CD4-positive, CD25-positive, alpha-beta regulatory T cell (primary cell): ENCODE results near the gene OPRD1. TPM values are rescaled to one million over a fixed set of nuclear protein-coding genes. Genes with fewer than 3 reads are reported as not detected.

Experiments
- ATAC-seq, 2 donors: fragments of 150-1000 bp; cut with Tn5 transposase; one replicate each; pipeline ENCODE4 v1.10.0; 2021; ENCODE audit warnings: low read depth in 2 of 2, moderate number of reproducible peaks in 2 of 2, moderate library complexity in 1 of 2
- DNase-seq, 3 donors: peaks; one replicate each; pipeline versions ENCODE4 v3.0.0 to v3.0.0-alpha.2; 2012 to 2022; ENCODE audit warnings: mixed read lengths in 1 of 3
- H3K27ac ChIP-seq: one replicate; pipeline ENCODE4 v1.7.0; 2013; ENCODE audit warnings: mild to moderate bottlenecking, low read length; ENCODE audit not compliant: insufficient read depth, poor library complexity, severe bottlenecking
- H3K27me3 ChIP-seq: one replicate; pipeline ENCODE4 v1.7.0; 2013; ENCODE audit warnings: low read length; ENCODE audit not compliant: control insufficient read depth, insufficient read depth
- H3K36me3 ChIP-seq: one replicate; pipeline ENCODE4 v1.7.0; 2013; ENCODE audit warnings: mild to moderate bottlenecking, low read length, moderate library complexity; ENCODE audit not compliant: control insufficient read depth, insufficient read depth
- H3K4me1 ChIP-seq: 2 replicates; pipeline ENCODE4 v1.7.0; 2013; ENCODE audit warnings: mild to moderate bottlenecking, low read length; ENCODE audit not compliant: insufficient read depth, control insufficient read depth, poor library complexity, severe bottlenecking
- H3K4me3 ChIP-seq: one replicate; pipeline ENCODE4 v1.7.0; 2013; ENCODE audit warnings: low read depth, mild to moderate bottlenecking, low read length, moderate library complexity
- H3K9me3 ChIP-seq, 2 experiments: 1 replicate in 1 of 2; 2 replicates in 1 of 2; pipeline ENCODE4 v1.7.0; 2013; ENCODE audit warnings: low read length in 2 of 2, mild to moderate bottlenecking in 1 of 2, moderate library complexity in 1 of 2; ENCODE audit not compliant: control insufficient read depth in 2 of 2
- H3K27ac Mint-ChIP-seq, 3 donors: one replicate each; pipeline ENCODE4 v1.8.0; 2020 to 2022; ENCODE audit warnings: mild to moderate bottlenecking in 3 of 3, mixed read lengths in 3 of 3, moderate library complexity in 2 of 3
- H3K27me3 Mint-ChIP-seq: one replicate; pipeline ENCODE4 v1.8.0; 2022; ENCODE audit warnings: mild to moderate bottlenecking, mixed read lengths
- H3K36me3 Mint-ChIP-seq: one replicate; pipeline ENCODE4 v1.8.0; 2020; ENCODE audit warnings: mixed read lengths
- H3K4me1 Mint-ChIP-seq, 4 donors: one replicate each; pipeline ENCODE4 v1.8.0; 2020 to 2022; ENCODE audit warnings: mixed read lengths in 4 of 4, mild to moderate bottlenecking in 1 of 4
- H3K4me3 Mint-ChIP-seq, 4 donors: one replicate each; pipeline ENCODE4 v1.8.0; 2020 to 2022; ENCODE audit warnings: mild to moderate bottlenecking in 4 of 4, mixed read lengths in 4 of 4, moderate library complexity in 3 of 4
- H3K9me3 Mint-ChIP-seq, 7 donors: one replicate each; pipeline ENCODE4 v1.8.0; 2020 to 2022; ENCODE audit warnings: mixed read lengths in 7 of 7, mild to moderate bottlenecking in 3 of 7, moderate library complexity in 2 of 7
- polyA plus RNA-seq, 4 donors: library from polyadenylated mRNA; unstranded; fragments of 300-500 nt; fragmentation: Illumina TruSeq; gene quantifications; one replicate each; pipeline ENCODE4 v1.2.3, GENCODE V29; 2021
- total RNA-seq: library from RNA; stranded (reverse); gene quantifications from one replicate; pipeline ENCODE4 v1.2.3, GENCODE V29; 2022

Gene OPRD1
- total and polyA plus RNA-seq, 5 donors from 2014 or later = 0.02 TPM; not detected in 4

DNA sequence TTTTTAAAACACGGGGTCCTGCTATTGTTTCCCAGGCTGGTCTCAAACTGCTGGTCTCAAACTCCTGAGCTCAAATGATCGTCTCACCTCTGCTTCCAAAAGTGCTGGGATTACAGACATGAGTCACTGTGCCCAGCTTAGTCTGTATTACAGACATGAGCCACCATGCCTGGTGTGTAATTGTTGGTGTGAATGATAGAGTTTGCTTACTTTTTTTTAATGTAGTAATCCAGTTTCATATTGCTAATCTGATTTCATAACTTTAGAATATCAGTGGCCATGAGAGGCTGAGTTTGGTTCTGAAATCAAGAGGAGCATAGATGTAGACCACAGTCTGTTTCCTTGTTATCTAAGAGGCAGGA lies 105.8 kb downstream of the OPRD1 start:
- ATAC-seq (no peak), DNase-seq (peak in 1 of 3 donors; percentile 37)
- Histone ChIP-seq H3K36me3 (peaks cover 11% of the 10 kb centered on the region), H3K9me3 (no peaks in the 10 kb centered on the region), H3K4me3 (peak overlapping the region; percentile 67), H3K27me3 (no peaks in the 10 kb centered on the region), H3K27ac (peak overlapping the region; percentile 48), H3K4me1 (peaks cover 76% of the 10 kb centered on the region)
- Mint-ChIP-seq H3K36me3 (peaks cover 21% of the 10 kb centered on the region), H3K9me3 (no peaks in the 10 kb centered on the region), H3K27ac (peak overlapping the region; percentile 79 to 99 (median 95)), H3K4me1 (peaks cover 36 to 75% (median 63%) of the 10 kb centered on the region in 4 donors), H3K4me3 (peak overlapping the region; percentile 99 to 100 (median 100)), H3K27me3 (no peaks in the 10 kb centered on the region)

Other genes with a start within 250 kb of the OPRD1 start
- not detected for gene RAB42, start 219.9 kb upstream of the OPRD1 start, total RNA-seq
- gene RAB42, start 219.9 kb upstream of the OPRD1 start, polyA plus RNA-seq = not detected
- 20.7 TPM for gene TAF12, start 169.1 kb upstream of the OPRD1 start, total RNA-seq
- 10 to 100 TPM; 44.7 to 52.0 (median 48.9) TPM for gene TAF12, start 169.1 kb upstream of the OPRD1 start, polyA plus RNA-seq
- gene RNU11, start 163.6 kb upstream of the OPRD1 start, total RNA-seq = not detected
- not detected for gene RNU11, start 163.6 kb upstream of the OPRD1 start, polyA plus RNA-seq
- 14.7 TPM for gene GMEB1, start 143.4 kb upstream of the OPRD1 start, total RNA-seq
- 10 to 100 TPM; 14.8 to 18.1 (median 16.9) TPM for gene GMEB1, start 143.4 kb upstream of the OPRD1 start, polyA plus RNA-seq
- 81.9 TPM for gene YTHDF2, start 75.2 kb upstream of the OPRD1 start, total RNA-seq
- 100 to 1,000 TPM; 107 to 145 (median 132) TPM for gene YTHDF2, start 75.2 kb upstream of the OPRD1 start, polyA plus RNA-seq
- gene EPB41, start 102.4 kb downstream of the OPRD1 start, total RNA-seq = 309 TPM
- gene EPB41, start 102.4 kb downstream of the OPRD1 start, polyA plus RNA-seq = 100 to 1,000 TPM; 118 to 163 (median 140) TPM